ENCODE data around the gene FAM149A. TPM values are rescaled to one million over a fixed set of nuclear protein-coding genes. Genes with fewer than 3 reads are reported as not detected.

Gene FAM149A
- total RNA-seq, result 13.9 TPM

DNA sequence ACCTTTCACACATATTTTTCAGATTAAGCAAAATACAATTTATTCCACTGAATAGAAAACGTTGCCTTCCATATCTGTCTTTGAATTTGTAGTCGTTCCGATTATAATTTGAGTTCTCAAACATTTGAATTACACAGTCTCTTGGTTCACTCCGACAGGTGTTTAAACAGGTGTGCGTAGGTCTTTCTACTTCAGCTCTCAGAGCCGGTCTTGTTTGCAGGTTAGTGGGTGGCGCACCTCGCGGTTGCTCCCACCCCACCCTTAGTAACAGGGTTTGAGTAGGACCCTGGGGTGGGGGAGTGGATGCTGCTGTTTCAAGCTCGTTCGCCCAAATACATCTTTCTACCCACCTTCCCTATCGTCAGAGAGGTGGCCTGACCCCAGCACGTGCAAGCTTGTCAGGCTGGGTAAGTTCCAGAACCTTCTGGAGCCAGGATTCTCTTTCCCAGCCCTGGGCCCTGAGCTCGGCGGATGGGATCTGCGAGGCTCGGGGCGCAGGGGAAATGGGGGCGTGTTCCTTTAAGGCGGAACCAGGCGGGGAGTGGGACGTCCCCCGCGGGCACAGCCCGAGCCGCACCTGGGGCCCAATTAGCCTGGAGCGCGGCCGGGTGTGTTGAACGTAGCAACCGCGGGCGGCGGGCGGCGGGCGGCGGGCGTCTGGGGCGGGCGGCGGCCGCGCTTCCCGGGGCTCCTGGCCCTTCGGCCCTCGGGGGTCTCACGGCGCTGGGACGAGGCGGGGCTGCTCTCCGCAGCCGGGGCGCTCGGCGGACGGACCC lies at the start of gene FAM149A:
Gene FAM149A (plus strand): TSS at position 591 of the 776 bp plus-strand sequence.
- Histone ChIP-seq H3K27ac (no peak within 1 kb of the TSS), H3K36me3 (no peaks in the 10 kb centered on the region), H3K4me3 (peak within 1 kb of the TSS; percentile 66 to 76), H3K9me3 (no peaks in the 10 kb centered on the region), H3K27me3 (no peaks in the 10 kb centered on the region), H3K4me1 (peaks cover 3 to 6% of the 10 kb centered on the region in 2 donors)
- no peak for DNase-seq (ENCODE audit: low spot score in 2 of 2)
- TF ChIP-seq, protein P1, sequence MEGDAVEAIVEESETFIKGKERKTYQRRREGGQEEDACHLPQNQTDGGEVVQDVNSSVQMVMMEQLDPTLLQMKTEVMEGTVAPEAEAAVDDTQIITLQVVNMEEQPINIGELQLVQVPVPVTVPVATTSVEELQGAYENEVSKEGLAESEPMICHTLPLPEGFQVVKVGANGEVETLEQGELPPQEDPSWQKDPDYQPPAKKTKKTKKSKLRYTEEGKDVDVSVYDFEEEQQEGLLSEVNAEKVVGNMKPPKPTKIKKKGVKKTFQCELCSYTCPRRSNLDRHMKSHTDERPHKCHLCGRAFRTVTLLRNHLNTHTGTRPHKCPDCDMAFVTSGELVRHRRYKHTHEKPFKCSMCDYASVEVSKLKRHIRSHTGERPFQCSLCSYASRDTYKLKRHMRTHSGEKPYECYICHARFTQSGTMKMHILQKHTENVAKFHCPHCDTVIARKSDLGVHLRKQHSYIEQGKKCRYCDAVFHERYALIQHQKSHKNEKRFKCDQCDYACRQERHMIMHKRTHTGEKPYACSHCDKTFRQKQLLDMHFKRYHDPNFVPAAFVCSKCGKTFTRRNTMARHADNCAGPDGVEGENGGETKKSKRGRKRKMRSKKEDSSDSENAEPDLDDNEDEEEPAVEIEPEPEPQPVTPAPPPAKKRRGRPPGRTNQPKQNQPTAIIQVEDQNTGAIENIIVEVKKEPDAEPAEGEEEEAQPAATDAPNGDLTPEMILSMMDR (IDR thresholded peaks at IDR 0.05), result no peak
- intact Hi-C loops (cut with DNase I), result no loop called here

- H3K27me3 ChIP-seq, result no peaks in the 10 kb centered on the region
- TF ChIP-seq, protein P1 (IDR thresholded peaks at IDR 0.05), result no peak
- no peak overlapping the region for H3K27ac ChIP-seq
- no peak overlapping the region for H3K4me3 ChIP-seq
- no peaks in the 10 kb centered on the region for H3K4me1 ChIP-seq
- DNase-seq (ENCODE audit: low spot score in 2 of 2), result no peak
- H3K36me3 ChIP-seq, result no peaks in the 10 kb centered on the region
- no peaks in the 10 kb centered on the region for H3K9me3 ChIP-seq
- intact Hi-C loops (cut with DNase I), result no loop called here
Measured at GRCh38 chr4:186058253-186058979, 46.1 kb upstream of the FAM149A start.

- no peaks in the 10 kb centered on the region for H3K36me3 ChIP-seq
- no peak overlapping the region for H3K27ac ChIP-seq
- no peaks in the 10 kb centered on the region for H3K27me3 ChIP-seq
- intact Hi-C loops (cut with DNase I), result no loop called here
- H3K4me3 ChIP-seq, result no peak overlapping the region
- no peaks in the 10 kb centered on the region for H3K4me1 ChIP-seq
- DNase-seq (ENCODE audit: low spot score in 2 of 2), result no peak
- TF ChIP-seq, protein P1 (IDR thresholded peaks at IDR 0.05), result no peak
- H3K9me3 ChIP-seq, result no peaks in the 10 kb centered on the region
Measured at GRCh38 chr4:186058980-186059316, 45.6 kb upstream of the FAM149A start.

DNA sequence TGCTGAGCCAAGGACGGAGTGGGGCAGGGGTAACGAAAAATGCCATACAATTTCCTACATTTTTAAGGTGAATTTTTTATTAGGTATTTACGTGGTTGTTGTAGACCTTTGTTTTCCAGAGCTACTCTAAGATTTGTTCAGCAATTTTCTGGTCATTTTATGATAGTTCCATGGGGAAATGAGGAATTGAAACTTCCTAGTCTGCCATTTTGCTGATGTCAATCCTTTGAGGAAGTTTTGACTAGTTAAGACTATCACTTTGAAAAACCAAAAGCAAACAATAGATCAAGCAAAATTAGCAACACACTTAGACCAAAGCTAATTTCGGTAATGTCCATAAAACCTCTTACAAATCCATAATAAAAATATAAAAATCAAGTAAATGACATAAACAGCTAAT lies 42.6 kb upstream of the FAM149A start:
- Histone ChIP-seq H3K4me1 (no peaks in the 10 kb centered on the region), H3K27me3 (no peaks in the 10 kb centered on the region), H3K36me3 (no peaks in the 10 kb centered on the region), H3K4me3 (no peak overlapping the region), H3K27ac (no peak overlapping the region), H3K9me3 (no peaks in the 10 kb centered on the region)
- TF ChIP-seq, protein P1 (IDR thresholded peaks at IDR 0.05), result no peak
- DNase-seq (ENCODE audit: low spot score in 2 of 2), result no peak
- intact Hi-C loops (cut with DNase I), result no loop called here

GRCh38 chr4:186067757-186068385 lies 36.6 kb upstream of the FAM149A start:
- peak; percentile 12 to 78 for DNase-seq (ENCODE audit: low spot score in 2 of 2)
- TF ChIP-seq, protein P1 (IDR thresholded peaks at IDR 0.05), result peak in 2 of 3 experiments; percentile 40 to 62
- Histone ChIP-seq H3K9me3 (no peaks in the 10 kb centered on the region), H3K27ac (peak overlapping the region in 1 of 2 donors; percentile 42), H3K27me3 (no peaks in the 10 kb centered on the region), H3K36me3 (no peaks in the 10 kb centered on the region), H3K4me3 (peak overlapping the region; percentile 67 to 73), H3K4me1 (no peaks in the 10 kb centered on the region)
- intact Hi-C loops (cut with DNase I), result loop anchor here (2.0 kb wide), 1 partner anchor 71 kb away; no protein-coding TSS in a partner anchor

Measured in ascending aorta (tissue), 2 donors.